K562 (cell line): ENCODE data around the gene WWOX.

ENCODE experiments used
- ETV6 ChIP-seq, 3 experiments: fragments of 150-350 bp in 1 of 3; sonication (generic) in 1 of 3; formaldehyde crosslinking in 1 of 3; IDR thresholded peaks; 2 replicates each; pipeline versions ENCODE4 v1.6.1 to v1.8.0; 2014 to 2022; ENCODE audit warnings: borderline replicate concordance in 2 of 3, low read depth in 2 of 3, antibody characterized with exemption in 1 of 3, low read length in 1 of 3, mild to moderate bottlenecking in 1 of 3, missing genetic modification reagents in 1 of 3
- HMG20A ChIP-seq: fragments of 450-650 bp; formaldehyde crosslinking; conservative IDR thresholded peaks from 2 replicates; pipeline ENCODE4 v1.4.0; 2020; ENCODE audit warnings: mild to moderate bottlenecking, mixed read lengths
- POLR2A ChIP-seq: fragments of 450-650 bp; conservative IDR thresholded peaks from 2 replicates; pipeline ENCODE4 v1.6.1; 2016
- RB1 ChIP-seq: fragments of 450-650 bp; IDR thresholded peaks from 2 replicates; pipeline ENCODE4 v1.6.1; 2017; ENCODE audit warnings: low read depth, mild to moderate bottlenecking
- YBX1 ChIP-seq: fragments of 450-650 bp; IDR thresholded peaks from 2 replicates; pipeline ENCODE4 v1.7.1; 2016; ENCODE audit warnings: mild to moderate bottlenecking
- ZBTB8A ChIP-seq: fragments of 450-650 bp; IDR thresholded peaks from 2 replicates; pipeline ENCODE4 v1.6.1; 2018; ENCODE audit warnings: mild to moderate bottlenecking, moderate library complexity; ENCODE audit not compliant: partially characterized antibody
- ZNF175 ChIP-seq: fragments of 200-800 bp; sonication (Bioruptor generic); IDR thresholded peaks from 2 replicates; pipeline ENCODE4 v1.6.1; 2016; ENCODE audit warnings: low read depth, mild to moderate bottlenecking, missing genetic modification characterization, missing compliant biosample characterization
- TF ChIP-seq, protein P1 (sequence below), 3 experiments: IDR thresholded peaks in 2 of 3; conservative IDR thresholded peaks in 1 of 3; 2 replicates each; pipeline ENCODE4 v1.5.1; 2011 to 2012; ENCODE audit warnings: low read length in 3 of 3, mild to moderate bottlenecking in 3 of 3, control low read depth in 2 of 3, improper control_type of control experiment in 1 of 3, inconsistent platforms in 1 of 3, low read depth in 1 of 3, mixed read lengths in 1 of 3, moderate library complexity in 1 of 3; ENCODE audit not compliant: insufficient read depth in 2 of 3
- TF ChIP-seq, protein P2 (sequence below): sonication (generic); formaldehyde crosslinking; IDR thresholded peaks from 2 replicates; pipeline ENCODE4 v1.9.0; 2022; ENCODE audit warnings: mild to moderate bottlenecking, missing genetic modification reagents

DNA sequence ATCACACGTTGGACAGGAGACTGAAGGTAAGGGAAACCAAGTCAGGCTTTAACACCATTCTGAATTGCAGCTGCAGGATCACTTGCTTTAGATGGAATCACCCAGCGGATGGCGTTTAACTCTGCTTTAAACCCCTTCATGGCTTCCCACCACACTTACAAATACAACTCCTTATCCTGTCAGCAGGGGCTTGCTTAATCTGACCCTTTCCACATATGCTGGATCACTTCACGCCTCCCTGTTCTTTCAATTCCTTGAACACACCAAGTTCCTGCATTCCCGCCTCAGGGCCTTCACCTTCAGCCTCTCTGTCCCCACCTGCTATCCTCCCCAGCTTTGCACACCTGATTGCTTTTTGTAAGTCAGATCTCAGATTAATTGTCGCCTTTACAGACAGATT lies 1058.9 kb downstream of the WWOX start:
- TF ChIP-seq, protein P1, sequence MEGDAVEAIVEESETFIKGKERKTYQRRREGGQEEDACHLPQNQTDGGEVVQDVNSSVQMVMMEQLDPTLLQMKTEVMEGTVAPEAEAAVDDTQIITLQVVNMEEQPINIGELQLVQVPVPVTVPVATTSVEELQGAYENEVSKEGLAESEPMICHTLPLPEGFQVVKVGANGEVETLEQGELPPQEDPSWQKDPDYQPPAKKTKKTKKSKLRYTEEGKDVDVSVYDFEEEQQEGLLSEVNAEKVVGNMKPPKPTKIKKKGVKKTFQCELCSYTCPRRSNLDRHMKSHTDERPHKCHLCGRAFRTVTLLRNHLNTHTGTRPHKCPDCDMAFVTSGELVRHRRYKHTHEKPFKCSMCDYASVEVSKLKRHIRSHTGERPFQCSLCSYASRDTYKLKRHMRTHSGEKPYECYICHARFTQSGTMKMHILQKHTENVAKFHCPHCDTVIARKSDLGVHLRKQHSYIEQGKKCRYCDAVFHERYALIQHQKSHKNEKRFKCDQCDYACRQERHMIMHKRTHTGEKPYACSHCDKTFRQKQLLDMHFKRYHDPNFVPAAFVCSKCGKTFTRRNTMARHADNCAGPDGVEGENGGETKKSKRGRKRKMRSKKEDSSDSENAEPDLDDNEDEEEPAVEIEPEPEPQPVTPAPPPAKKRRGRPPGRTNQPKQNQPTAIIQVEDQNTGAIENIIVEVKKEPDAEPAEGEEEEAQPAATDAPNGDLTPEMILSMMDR (IDR thresholded peaks at IDR 0.05 in 2 of 3, conservative IDR thresholded peaks at IDR 0.05 in 1 of 3; ENCODE audit: insufficient read depth in 2 of 3, low read depth in 1 of 3, low read length in 3 of 3) = no peak
- no peak for TF ChIP-seq HMG20A
- no peak for TF ChIP-seq ZNF175 (CRISPR knock-in tag)
- no peak for TF ChIP-seq YBX1
- TF ChIP-seq POLR2A = no peak
- no peak for TF ChIP-seq ETV6 (IDR thresholded peaks at IDR 0.05; ENCODE audit: borderline replicate concordance in 1 of 2, low read depth in 2 of 2, low read length in 1 of 2)
- TF ChIP-seq ETV6 (CRISPR knock-in tag; IDR thresholded peaks at IDR 0.05; ENCODE audit: borderline replicate concordance) = no peak
- TF ChIP-seq, protein P2, sequence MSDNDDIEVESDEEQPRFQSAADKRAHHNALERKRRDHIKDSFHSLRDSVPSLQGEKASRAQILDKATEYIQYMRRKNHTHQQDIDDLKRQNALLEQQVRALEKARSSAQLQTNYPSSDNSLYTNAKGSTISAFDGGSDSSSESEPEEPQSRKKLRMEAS (CRISPR knock-in tag) = no peak
- no peak for TF ChIP-seq ZBTB8A
- no peak for TF ChIP-seq RB1
